CD4-positive, alpha-beta T cell treated with Interleukin-4 for 4 hours (primary cell): ENCODE measurements around the gene MEA1.

Experiments used
- DNase-seq: peaks from one replicate; pipeline ENCODE4 v3.0.0-alpha.2; 2020

Gene MEA1

GRCh38 chr6:43037706-43038105 is 24.0 kb upstream of the MEA1 start:
- no peak for DNase-seq

GRCh38 chr6:43037197-43037596 is 23.5 kb upstream of the MEA1 start:
- no peak for DNase-seq

GRCh38 chr6:43036712-43037111 is 23.0 kb upstream of the MEA1 start:
- no peak for DNase-seq

GRCh38 chr6:43035495-43036194 is 21.9 kb upstream of the MEA1 start:
- no peak for DNase-seq

GRCh38 chr6:43034190-43034525 is 20.4 kb upstream of the MEA1 start:
- no peak for DNase-seq

- no peak for DNase-seq
Measured at GRCh38 chr6:43033496-43034189, 19.9 kb upstream of the MEA1 start.

- no peak for DNase-seq
Measured at GRCh38 chr6:43032326-43032725, 18.6 kb upstream of the MEA1 start.

- DNase-seq: no peak
Measured at GRCh38 chr6:43029120-43029519, 15.4 kb upstream of the MEA1 start.

GRCh38 chr6:43026365-43026764 is 12.6 kb upstream of the MEA1 start:
- no peak for DNase-seq

- DNase-seq: no peak
Measured at GRCh38 chr6:43024436-43024835, 10.7 kb upstream of the MEA1 start.

- peak; percentile 65 for DNase-seq
Measured at GRCh38 chr6:43021270-43022047, 7.7 kb upstream of the MEA1 start, which contains the start of gene RRP36. Gene RRP36 (plus strand): TSS chr6:43021623. CDS start chr6:43021655, 32 bp downstream.

- no peak for DNase-seq
Measured at GRCh38 chr6:43020847-43021246, 7.1 kb upstream of the MEA1 start.

GRCh38 chr6:43020052-43020705 is 6.4 kb upstream of the MEA1 start:
- no peak for DNase-seq

GRCh38 chr6:43019152-43019551 is 5.4 kb upstream of the MEA1 start:
- DNase-seq: no peak

GRCh38 chr6:43016943-43017334 is 3.2 kb upstream of the MEA1 start:
- DNase-seq: no peak

GRCh38 chr6:43016176-43016942 is 2.6 kb upstream of the MEA1 start:
- DNase-seq: no peak

GRCh38 chr6:43014434-43014909 is 726 bp upstream of the MEA1 start:
- no peak for DNase-seq

GRCh38 chr6:43013097-43013842 is 476 bp downstream of the MEA1 start:
- DNase-seq: no peak

- no peak for DNase-seq
Measured at GRCh38 chr6:43012364-43012763, 1.4 kb downstream of the MEA1 start.

- DNase-seq: no peak
Measured at GRCh38 chr6:43011207-43011606, 2.5 kb downstream of the MEA1 start.

- DNase-seq: peak; percentile 14
Measured at GRCh38 chr6:43009124-43009523, 4.6 kb downstream of the MEA1 start.

GRCh38 chr6:43007126-43007525 is 6.6 kb downstream of the MEA1 start:
- DNase-seq: no peak
